Activated B cell treated with CpG ODN at 0.5 μM for 24 hours (primary cell): Measurements from ENCODE around the gene FAS. TPM values are rescaled to one million over a fixed set of nuclear protein-coding genes. Genes with fewer than 3 reads are reported as not detected.

ENCODE experiments used
- ATAC-seq: fragments of 200-7000 bp; cut with Tn5 transposase; one replicate; pipeline ENCODE4 v1.10.0; 2021; ENCODE audit warnings: low read depth, mild to moderate bottlenecking, moderate library complexity
- CTCF ChIA-PET: fragments of 350-600 bp; sonication (Branson Sonifier 250); formaldehyde crosslinking; loops from one replicate; lab custom pipeline; 2021; ENCODE audit warnings: antibody characterized with exemption; lab: Charles Lee
- POLR2A ChIA-PET: fragments of 350-600 bp; sonication (Branson Sonifier 250); formaldehyde crosslinking; loops from one replicate; lab custom pipeline; 2021; ENCODE audit warnings: antibody characterized with exemption; lab: Charles Lee
- DNase-seq: peaks from one replicate; pipeline ENCODE4 v3.0.0; 2022
- H3K27ac Mint-ChIP-seq: one replicate; pipeline ENCODE4 v1.8.0; 2020; ENCODE audit warnings: mixed read lengths
- H3K27me3 Mint-ChIP-seq: one replicate; pipeline ENCODE4 v1.8.0; 2021; ENCODE audit warnings: mixed read lengths
- H3K36me3 Mint-ChIP-seq: one replicate; pipeline ENCODE4 v1.8.0; 2021; ENCODE audit warnings: low read depth, mixed read lengths
- H3K4me1 Mint-ChIP-seq: one replicate; pipeline ENCODE4 v1.8.0; 2021; ENCODE audit warnings: mixed read lengths
- H3K4me3 Mint-ChIP-seq: one replicate; pipeline ENCODE4 v1.8.0; 2020; ENCODE audit warnings: mild to moderate bottlenecking, mixed read lengths
- H3K9me3 Mint-ChIP-seq: one replicate; pipeline ENCODE4 v1.8.0; 2020; ENCODE audit warnings: mixed read lengths
- CTCF ChIP-seq: fragments of 200-600 bp; IDR thresholded peaks from one replicate; pipeline ENCODE4 v1.8.0; 2022; ENCODE audit warnings: antibody characterized with exemption, mild to moderate bottlenecking
- intact Hi-C: fragments of 100-400 bp; cut with micrococcal nuclease; formaldehyde crosslinking; loops from one replicate; pipeline ENCODE4 v1.15.1; 2024
- total RNA-seq: library from RNA; stranded (reverse); gene quantifications from 2 replicates; pipeline ENCODE4 v1.2.3, GENCODE V29; 2022

Gene FAS
- total RNA-seq, 1 donor from 2014 or later = 22.6 TPM

GRCh38 chr10:88994019-88994418 is 3.4 kb downstream of the FAS start:
- Mint-ChIP-seq H3K9me3 (no peaks in the 10 kb centered on the region), H3K4me1 (peaks cover 61% of the 10 kb centered on the region), H3K36me3 (peaks cover 10% of the 10 kb centered on the region), H3K4me3 (peak overlapping the region; percentile 41), H3K27ac (peak overlapping the region; percentile 56), H3K27me3 (no peaks in the 10 kb centered on the region)
- no peak for DNase-seq
- ATAC-seq = no peak
- POLR2A ChIA-PET = interaction anchor here (1.1 kb wide), 1 partner anchor 114 kb away, joined by 3 read pairs; the partner anchor contains the start of gene STAMBPL1
- CTCF ChIA-PET = interaction anchor here (1.2 kb wide), 1 partner anchor 158 kb away, joined by 3 read pairs; no protein-coding TSS in a partner anchor
- no peak for TF ChIP-seq CTCF
- intact Hi-C loops = loop anchor here (5.0 to 10.0 kb wide), 4 partner anchors 33 to 1053 kb away; partner anchors contain the start of gene KIF20B

GRCh38 chr10:88995156-88995876 is 4.7 kb downstream of the FAS start:
- ChIA-PET POLR2A (no interaction called here), CTCF (no interaction called here)
- no peak for TF ChIP-seq CTCF
- Mint-ChIP-seq H3K4me1 (peaks cover 50% of the 10 kb centered on the region), H3K36me3 (peaks cover 10% of the 10 kb centered on the region), H3K27me3 (no peaks in the 10 kb centered on the region), H3K27ac (peak overlapping the region; percentile 50), H3K4me3 (peak overlapping the region; percentile 2), H3K9me3 (no peaks in the 10 kb centered on the region)
- ATAC-seq (no peak), DNase-seq (no peak)
- intact Hi-C loops = loop anchor here (10.0 kb wide), 1 partner anchor 709 kb away; the partner anchor contains the start of gene KIF20B

GRCh38 chr10:88996927-88997326 is 6.3 kb downstream of the FAS start:
- TF ChIP-seq CTCF = no peak
- Mint-ChIP-seq H3K4me3 (peak overlapping the region; percentile 0), H3K27ac (peak overlapping the region; percentile 9), H3K27me3 (no peaks in the 10 kb centered on the region), H3K36me3 (no peaks in the 10 kb centered on the region), H3K4me1 (peaks cover 57% of the 10 kb centered on the region), H3K9me3 (no peaks in the 10 kb centered on the region)
- intact Hi-C loops = loop anchor here (10.0 kb wide), 1 partner anchor 708 kb away; the partner anchor contains the start of gene KIF20B
- ATAC-seq (peak; percentile 80), DNase-seq (no peak)
- ChIA-PET CTCF (interaction anchor here (0.9 kb wide), 1 partner anchor 64 kb away, joined by 3 read pairs; no protein-coding TSS in a partner anchor), POLR2A (no interaction called here)

- H3K4me1 Mint-ChIP-seq = peaks cover 57% of the 10 kb centered on the region
- DNase-seq = no peak
Measured at GRCh38 chr10:88999625-89000024, 9.0 kb downstream of the FAS start.

More at GRCh38 chr10:88999625-89000024, 9.0 kb downstream of the FAS start:
- TF ChIP-seq CTCF = no peak
- Mint-ChIP-seq H3K4me3 (no peak overlapping the region), H3K27me3 (no peaks in the 10 kb centered on the region), H3K27ac (no peak overlapping the region), H3K36me3 (peaks cover 5% of the 10 kb centered on the region), H3K9me3 (no peaks in the 10 kb centered on the region)
- ATAC-seq = no peak
- intact Hi-C loops = loop anchor here (10.0 kb wide), 1 partner anchor 705 kb away; the partner anchor contains the start of gene KIF20B
- ChIA-PET CTCF (interaction anchor here (1.0 to 2.0 kb wide), 2 partner anchors 9 to 216 kb away, joined by 3 to 6 read pairs; partner anchors contain the start of gene FAS), POLR2A (interaction anchor here (1.5 kb wide), 1 partner anchor 9 kb away, joined by 6 read pairs; the partner anchor contains the start of gene FAS)
